Esophagus squamous epithelium (tissue), 5 donors: Measurements from ENCODE around the gene SWAP70. TPM values are rescaled to one million over a fixed set of nuclear protein-coding genes. Genes with fewer than 3 reads are reported as not detected.
A peak's percentile ranks its signal among the peaks of the same experiment; 100 is the strongest.
"Not testable (repeated sequence)": the region's sequence is repeated elsewhere in the genome, so short reads cannot be mapped to it uniquely, and the experiment has no call there.

Source experiments
- DNase-seq: peaks from one replicate; lab custom pipeline; 2025; lab: John Stamatoyannopoulos, UW
- H3K27ac ChIP-seq, 4 donors: fragments of 200-600 bp; sonication (generic); one replicate each; pipeline ENCODE4 v1.5.1; 2016 to 2019; ENCODE audit warnings: mild to moderate bottlenecking in 1 of 4
- H3K27me3 ChIP-seq, 4 donors: fragments of 200-600 bp; sonication (generic); 1 replicate in 3 of 4; 2 replicates in 1 of 4; pipeline versions ENCODE4 v1.5.1 to v1.6.0; 2017 to 2021; ENCODE audit warnings: antibody characterized with exemption in 1 of 4
- H3K36me3 ChIP-seq, 3 donors: fragments of 200-600 bp; sonication (generic); one replicate each; pipeline ENCODE4 v1.5.1; 2016 to 2019
- H3K4me1 ChIP-seq, 3 donors: fragments of 200-600 bp; sonication (generic); one replicate each; pipeline ENCODE4 v1.5.1; 2017 to 2019
- H3K4me3 ChIP-seq, 4 donors: fragments of 200-600 bp; sonication (generic); 1 replicate in 3 of 4; 2 replicates in 1 of 4; pipeline ENCODE4 v1.5.1; 2016 to 2019; ENCODE audit warnings: mild to moderate bottlenecking in 2 of 4, moderate library complexity in 1 of 4
- H3K9me3 ChIP-seq, 3 donors: fragments of 200-600 bp; sonication (generic); one replicate each; pipeline ENCODE4 v1.5.1; 2016 to 2019
- POLR2A ChIP-seq, 4 donors: fragments of 450-650 bp; IDR thresholded peaks; one replicate each; pipeline ENCODE4 v1.6.1; 2017; ENCODE audit warnings: antibody characterized with exemption in 4 of 4, mild to moderate bottlenecking in 4 of 4, moderate library complexity in 3 of 4
- WGBS, 2 donors: methylation state at CpG; one replicate each; pipeline ENCODE4 v1.1.5; 2018; 5-methylcytosine and 5-hydroxymethylcytosine counted together
- intact Hi-C: fragments of 100-400 bp; cut with DNase I; formaldehyde crosslinking; loops from one replicate; pipeline ENCODE4 v1.15.0; 2022
- total RNA-seq, 4 donors: library from RNA; depleted of rRNA; stranded (reverse); fragments of >200 nt; gene quantifications; one replicate each; pipeline ENCODE4 v1.1.0, GENCODE V29; 2016
- TF ChIP-seq, protein P1 (sequence below), 6 experiments: fragments of 450-650 bp in 4 of 6; fragments of 200-600 bp in 2 of 6; sonication (generic) in 2 of 6; IDR thresholded peaks; one replicate each; pipeline ENCODE4 v1.5.1; 2016 to 2019; ENCODE audit warnings: antibody characterized with exemption in 6 of 6, mild to moderate bottlenecking in 4 of 6, moderate library complexity in 4 of 6
- donor health status: DM: yes; HTN: yes; CAD: no.

SWAP70 gene
- total RNA-seq, 4 donors from 2014 or later, result 15.1 to 27.5 (median 17.7) TPM

DNA sequence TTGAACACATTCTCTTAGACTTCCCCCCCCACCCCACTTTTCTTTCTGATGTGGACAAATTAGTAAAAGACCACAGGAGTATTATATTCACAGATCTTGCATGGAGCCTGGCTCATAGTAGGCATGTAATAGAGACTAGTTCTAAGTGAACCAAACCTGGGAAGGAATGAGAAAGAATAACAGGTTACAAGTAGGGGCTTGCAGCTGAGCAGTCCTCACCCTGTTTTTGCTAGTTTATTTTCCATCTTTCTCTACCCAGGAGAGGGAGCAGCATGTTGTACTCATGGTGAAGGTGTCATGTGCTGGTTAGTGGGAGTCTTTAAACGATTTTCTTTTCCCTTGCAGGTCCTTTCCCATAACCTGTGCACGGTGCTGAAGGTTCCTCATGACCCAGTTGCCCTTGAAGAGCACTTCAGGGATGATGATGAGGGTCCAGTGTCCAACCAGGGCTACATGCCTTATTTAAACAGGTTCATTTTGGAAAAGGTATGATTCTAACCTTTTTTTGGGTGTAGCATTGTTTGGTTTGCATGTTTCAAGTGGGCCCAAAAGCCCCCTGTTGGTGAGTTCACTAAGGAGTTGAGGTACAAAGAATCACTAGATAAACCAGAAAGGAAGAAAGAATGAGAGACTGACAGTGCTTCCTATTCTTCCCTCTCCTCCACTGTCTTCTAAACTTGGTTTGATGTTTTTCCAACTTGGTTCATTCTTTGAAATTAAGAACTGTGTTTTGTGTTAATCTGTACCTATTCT lies 30.1 kb downstream of the SWAP70 start:
- Histone ChIP-seq H3K4me3 (no peak overlapping the region), H3K27me3 (no peaks in the 10 kb centered on the region), H3K9me3 (no peaks in the 10 kb centered on the region), H3K27ac (peak overlapping the region in 3 of 4 donors; percentile 17 to 61 (median 29)), H3K4me1 (peaks cover 12 to 53% (median 19%) of the 10 kb centered on the region in 3 donors), H3K36me3 (peaks cover 0 to 33% (median 3%) of the 10 kb centered on the region in 3 donors)
- no peak for DNase-seq
- intact Hi-C loops, result no loop called here
- TF ChIP-seq, protein P1, sequence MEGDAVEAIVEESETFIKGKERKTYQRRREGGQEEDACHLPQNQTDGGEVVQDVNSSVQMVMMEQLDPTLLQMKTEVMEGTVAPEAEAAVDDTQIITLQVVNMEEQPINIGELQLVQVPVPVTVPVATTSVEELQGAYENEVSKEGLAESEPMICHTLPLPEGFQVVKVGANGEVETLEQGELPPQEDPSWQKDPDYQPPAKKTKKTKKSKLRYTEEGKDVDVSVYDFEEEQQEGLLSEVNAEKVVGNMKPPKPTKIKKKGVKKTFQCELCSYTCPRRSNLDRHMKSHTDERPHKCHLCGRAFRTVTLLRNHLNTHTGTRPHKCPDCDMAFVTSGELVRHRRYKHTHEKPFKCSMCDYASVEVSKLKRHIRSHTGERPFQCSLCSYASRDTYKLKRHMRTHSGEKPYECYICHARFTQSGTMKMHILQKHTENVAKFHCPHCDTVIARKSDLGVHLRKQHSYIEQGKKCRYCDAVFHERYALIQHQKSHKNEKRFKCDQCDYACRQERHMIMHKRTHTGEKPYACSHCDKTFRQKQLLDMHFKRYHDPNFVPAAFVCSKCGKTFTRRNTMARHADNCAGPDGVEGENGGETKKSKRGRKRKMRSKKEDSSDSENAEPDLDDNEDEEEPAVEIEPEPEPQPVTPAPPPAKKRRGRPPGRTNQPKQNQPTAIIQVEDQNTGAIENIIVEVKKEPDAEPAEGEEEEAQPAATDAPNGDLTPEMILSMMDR (IDR thresholded peaks at IDR 0.05), result no peak
- TF ChIP-seq POLR2A (IDR thresholded peaks at IDR 0.05), result no peak
- 38 to 52% methylated on average over 2 of the region's 2 CpGs for WGBS, 2 donors

DNA sequence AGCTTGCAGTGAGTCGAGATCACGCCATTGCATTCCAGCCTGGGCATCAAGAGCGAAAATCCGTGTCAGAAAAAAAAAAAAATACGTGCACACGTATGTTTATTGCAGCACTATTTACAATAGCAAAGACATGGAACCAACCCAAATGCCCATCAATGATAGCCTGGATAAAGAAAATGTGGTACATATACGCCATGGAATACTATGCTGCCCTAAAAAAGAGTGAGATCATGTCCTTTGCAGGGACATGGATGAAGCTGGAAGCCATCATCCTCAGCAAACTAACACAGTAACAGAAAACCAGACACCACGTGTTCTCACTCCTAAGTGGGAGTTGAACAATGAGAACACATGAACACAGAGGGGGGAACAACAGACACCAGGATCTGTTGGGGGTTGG lies 31.4 kb downstream of the SWAP70 start:
- intact Hi-C loops, H3K27ac ChIP-seq: not testable (repeated sequence)
- 98 to 99% methylated on average over 8 of the region's 8 CpGs for WGBS, 2 donors

DNA sequence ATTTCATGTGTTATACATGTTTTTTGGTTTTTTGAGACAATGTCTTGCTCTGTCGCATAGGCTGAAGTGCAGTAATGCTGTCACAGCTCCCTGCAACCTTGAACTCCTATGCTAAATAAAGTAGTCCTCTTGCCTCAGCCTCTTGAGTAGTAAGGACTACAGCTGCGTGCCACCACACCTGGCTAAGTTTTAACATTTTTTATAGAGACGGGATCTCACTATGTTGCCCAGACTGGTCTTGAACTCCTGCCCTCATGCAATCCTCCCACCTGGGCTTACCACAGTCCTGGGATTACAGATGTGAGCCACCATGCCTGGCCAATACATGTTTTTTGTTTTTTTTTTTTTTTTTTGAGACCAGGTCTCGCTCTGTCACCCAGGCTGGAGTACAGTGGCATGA lies 33.9 kb downstream of the SWAP70 start:
- intact Hi-C loops, result no loop called here
- H3K4me3 ChIP-seq, result no peak overlapping the region
- H3K36me3 ChIP-seq, result peaks cover 0 to 33% (median 3%) of the 10 kb centered on the region in 3 donors
- TF ChIP-seq POLR2A (IDR thresholded peaks at IDR 0.05), result no peak
- TF ChIP-seq, protein P1 (IDR thresholded peaks at IDR 0.05), result no peak
- H3K9me3 ChIP-seq, result no peaks in the 10 kb centered on the region
- no peak for DNase-seq
- no peak overlapping the region for H3K27ac ChIP-seq
- WGBS, 2 donors, result 94 to 98% methylated on average over 4 of the region's 4 CpGs
- H3K4me1 ChIP-seq, result peaks cover 0 to 46% (median 5%) of the 10 kb centered on the region in 3 donors
- H3K27me3 ChIP-seq, result no peaks in the 10 kb centered on the region

More for the DNA sequence above, 31.4 kb downstream of the SWAP70 start:
- H3K36me3 ChIP-seq, result peaks cover 0 to 33% (median 3%) of the 10 kb centered on the region in 3 donors
- not testable (repeated sequence) for DNase-seq, H3K9me3 ChIP-seq, H3K4me3 ChIP-seq, H3K27me3 ChIP-seq
- H3K4me1 ChIP-seq, result peaks cover under 1 to 48% (median 9%) of the 10 kb centered on the region in 3 donors

DNA sequence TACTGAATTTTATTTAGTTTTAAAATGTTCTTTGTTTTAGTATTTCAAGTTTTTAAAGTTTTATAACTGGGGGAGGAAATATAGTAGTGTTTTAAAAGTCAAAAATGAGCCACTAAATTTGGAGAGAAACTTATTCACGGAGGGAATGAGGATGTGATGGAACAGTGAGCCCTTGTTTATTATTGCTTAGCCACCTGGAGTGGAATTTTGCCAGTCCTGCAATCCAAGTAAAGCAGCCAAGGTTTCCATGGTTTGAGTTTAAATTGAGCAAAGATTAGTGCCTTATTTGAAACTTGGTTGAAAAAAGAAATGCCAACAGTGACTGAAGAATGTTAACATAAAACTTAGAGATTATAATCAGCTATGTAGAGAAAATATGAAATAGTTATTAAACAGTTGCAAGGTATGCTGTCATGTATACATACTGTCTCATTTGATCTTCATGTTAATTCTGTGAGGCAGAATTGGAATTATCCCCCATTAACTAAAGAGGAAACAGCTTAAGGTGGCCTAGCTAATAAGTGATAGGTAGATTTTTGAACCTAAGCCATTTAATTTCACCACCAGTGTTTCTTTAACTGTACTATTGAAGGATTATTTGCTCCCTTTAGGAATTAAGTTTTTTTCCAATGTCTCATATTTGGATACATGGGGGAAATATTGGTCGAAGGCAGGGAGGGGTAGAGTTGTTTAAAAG lies 36.4 kb downstream of the SWAP70 start:
- Histone ChIP-seq H3K4me3 (no peak overlapping the region), H3K27ac (peak overlapping the region in 3 of 4 donors; percentile 1 to 32 (median 4)), H3K4me1 (peaks cover 0 to 36% (median 0%) of the 10 kb centered on the region in 3 donors), H3K27me3 (no peaks in the 10 kb centered on the region), H3K36me3 (peaks cover 0 to 19% (median 0%) of the 10 kb centered on the region in 3 donors), H3K9me3 (no peaks in the 10 kb centered on the region)
- WGBS, 2 donors, result 27 to 34% methylated on average over 2 of the region's 2 CpGs
- intact Hi-C loops, result no loop called here
- TF ChIP-seq POLR2A (IDR thresholded peaks at IDR 0.05), result no peak
- TF ChIP-seq, protein P1 (IDR thresholded peaks at IDR 0.05), result no peak
- DNase-seq, result no peak

DNA sequence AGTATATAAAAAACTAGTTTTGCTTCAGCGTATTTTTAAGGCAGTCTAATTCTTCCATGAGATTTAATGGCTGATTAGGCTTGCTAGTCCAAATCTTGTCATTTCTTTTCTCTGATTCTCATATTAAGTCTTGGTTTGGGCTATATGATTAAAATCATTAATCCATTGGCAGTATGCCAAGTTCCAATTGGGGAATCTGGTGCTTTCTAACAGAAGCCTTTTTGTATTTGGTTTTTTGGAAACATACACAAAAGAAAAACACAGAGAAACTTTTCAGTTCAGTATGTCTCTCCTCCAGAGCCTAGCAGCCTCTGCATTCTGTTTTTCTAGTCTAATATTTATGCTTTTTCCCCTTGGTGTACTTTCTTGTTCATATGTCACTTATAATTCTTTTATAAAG lies 37.9 kb downstream of the SWAP70 start:
- Histone ChIP-seq H3K36me3 (peaks cover 0 to 7% (median 0%) of the 10 kb centered on the region in 3 donors), H3K4me1 (peaks cover 0 to 37% (median 0%) of the 10 kb centered on the region in 3 donors), H3K27ac (peak overlapping the region in 1 of 4 donors; percentile 32), H3K9me3 (no peaks in the 10 kb centered on the region), H3K27me3 (no peaks in the 10 kb centered on the region), H3K4me3 (no peak overlapping the region)
- 35 to 89% methylated on average over 1 of the region's 1 CpG for WGBS, 2 donors
- no peak for TF ChIP-seq POLR2A (IDR thresholded peaks at IDR 0.05)
- TF ChIP-seq, protein P1 (IDR thresholded peaks at IDR 0.05), result no peak
- intact Hi-C loops, result no loop called here
- no peak for DNase-seq
